Measurements from ENCODE around the gene ARHGAP5.
A peak's percentile ranks its signal among the peaks of the same experiment; 100 is the strongest.

ARHGAP5 gene

DNA sequence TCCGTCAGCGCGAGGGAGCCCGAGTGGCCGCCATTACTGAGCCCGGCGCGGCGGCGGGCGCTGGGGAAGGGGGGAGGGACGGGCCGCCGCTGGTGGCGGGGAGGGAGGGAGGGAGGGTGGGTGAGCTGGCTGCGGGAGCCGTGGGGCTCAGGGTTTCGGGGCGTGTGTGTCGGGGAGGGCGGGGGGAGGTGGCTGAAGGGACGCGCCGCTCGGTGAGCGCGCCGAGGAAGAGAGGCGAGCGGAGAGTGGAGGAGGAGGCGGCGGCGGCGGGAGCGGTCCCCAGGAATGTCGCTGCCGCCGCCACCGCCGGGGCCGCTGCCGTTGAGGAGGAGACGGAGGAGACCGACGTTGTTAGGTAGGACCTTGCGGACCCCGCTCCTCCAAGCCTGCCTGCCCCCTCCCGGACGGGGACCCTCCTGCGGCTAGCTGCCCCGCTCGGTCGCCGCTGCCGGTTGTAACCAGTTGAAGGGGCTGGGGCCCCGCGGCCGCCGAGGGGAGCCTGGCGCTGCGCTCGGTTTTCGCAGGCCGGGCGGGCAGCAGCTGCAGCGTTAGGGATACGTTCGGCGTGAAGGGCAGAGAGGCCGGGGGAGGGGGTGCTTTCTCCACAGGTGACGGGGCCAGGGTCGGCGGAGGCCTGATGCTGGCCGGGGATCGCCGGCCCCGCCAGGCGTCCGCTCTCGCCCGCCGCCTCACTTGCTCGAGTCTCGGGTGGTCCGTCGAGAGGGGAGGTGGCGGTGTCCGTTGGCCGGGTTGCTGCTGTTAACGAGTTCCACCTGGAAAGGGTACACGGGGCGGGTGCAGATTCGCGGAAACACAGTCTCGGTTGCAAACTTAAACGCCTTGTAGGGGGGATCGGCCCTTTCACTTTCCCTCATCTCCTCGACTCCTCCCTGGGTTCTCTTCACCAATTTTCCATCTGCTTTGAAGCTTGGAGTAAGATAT is at the start of gene ARHGAP5:
TSS of gene ARHGAP5 (plus strand) at position 224 of the 942 bp plus-strand sequence. CDS start 13,366 bp downstream, outside the sequence.
- DNase-seq: no peak

DNA sequence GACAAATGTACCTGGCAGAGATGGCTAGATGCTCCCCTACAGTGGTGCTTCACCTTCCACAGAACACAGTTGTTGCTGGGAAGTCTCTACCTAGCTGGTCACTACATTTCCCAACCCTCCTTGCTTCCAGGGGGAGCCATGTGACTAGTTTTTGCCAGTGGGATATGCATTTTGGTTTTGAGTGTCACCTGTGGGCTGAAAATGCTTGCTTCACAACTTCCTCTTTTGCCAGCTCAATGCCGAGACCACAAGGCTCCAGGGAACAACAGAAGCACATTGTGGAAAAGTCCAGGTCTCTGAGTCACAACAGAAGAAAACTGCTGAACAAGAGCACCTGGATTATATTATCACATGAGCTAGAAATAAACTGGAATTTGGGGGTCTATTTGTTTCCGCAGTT is 48.5 kb upstream of the ARHGAP5 start:
- DNase-seq: no peak

DNA sequence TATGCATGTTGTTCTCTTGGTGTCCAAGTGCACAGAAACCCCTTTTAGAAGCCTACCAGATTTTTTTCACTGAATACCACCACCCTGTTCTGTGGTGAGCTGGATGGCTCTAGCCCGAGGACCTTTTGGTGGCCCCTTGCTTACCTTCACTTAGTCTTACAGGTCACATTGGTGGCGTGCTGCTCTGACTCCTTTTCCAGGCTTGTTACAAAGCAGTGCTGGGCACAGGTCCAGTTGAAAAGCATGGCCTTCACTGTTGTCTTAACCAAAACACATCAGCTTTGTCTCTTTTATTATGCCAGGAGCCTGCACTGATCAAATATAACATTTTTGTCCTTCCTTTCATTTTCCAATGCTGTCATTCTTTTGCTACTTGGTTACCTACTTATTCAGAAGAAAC is 43.6 kb upstream of the ARHGAP5 start:
- DNase-seq: no peak

GRCh38 chr14:32038876-32039275 is 38.2 kb upstream of the ARHGAP5 start:
- no peak for DNase-seq

DNA sequence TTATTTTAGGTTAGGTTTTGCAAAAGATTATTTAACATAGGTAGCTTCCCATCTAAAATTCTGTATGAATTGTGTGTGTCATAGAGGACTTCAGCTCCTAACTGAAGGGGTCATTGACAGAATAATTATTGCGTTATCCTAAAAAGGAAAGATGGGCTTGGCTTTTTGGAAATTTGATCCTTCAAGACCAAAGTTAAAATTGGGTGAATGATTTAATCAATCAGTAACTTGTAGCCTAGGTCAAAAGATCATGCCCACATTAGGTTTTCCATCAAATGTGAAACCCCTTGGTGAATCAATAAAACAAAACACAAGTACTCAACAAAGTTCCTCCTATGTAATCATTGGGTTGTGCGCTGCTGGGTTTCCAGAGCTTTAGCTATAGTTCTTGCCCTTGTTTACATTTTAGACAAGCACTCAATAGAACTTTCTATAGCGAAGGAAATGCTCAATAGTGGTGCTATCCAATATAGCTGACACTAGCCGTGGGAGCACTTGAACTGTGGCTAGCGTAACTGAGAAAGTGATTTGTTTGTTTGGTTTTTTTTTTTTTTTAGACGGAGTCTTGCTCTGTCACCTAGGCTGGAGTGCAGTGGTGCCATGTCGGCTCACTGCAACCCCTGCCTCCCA is 37.6 kb upstream of the ARHGAP5 start:
- DNase-seq: no peak

GRCh38 chr14:32043624-32044023 is 33.5 kb upstream of the ARHGAP5 start:
- DNase-seq: no peak

DNA sequence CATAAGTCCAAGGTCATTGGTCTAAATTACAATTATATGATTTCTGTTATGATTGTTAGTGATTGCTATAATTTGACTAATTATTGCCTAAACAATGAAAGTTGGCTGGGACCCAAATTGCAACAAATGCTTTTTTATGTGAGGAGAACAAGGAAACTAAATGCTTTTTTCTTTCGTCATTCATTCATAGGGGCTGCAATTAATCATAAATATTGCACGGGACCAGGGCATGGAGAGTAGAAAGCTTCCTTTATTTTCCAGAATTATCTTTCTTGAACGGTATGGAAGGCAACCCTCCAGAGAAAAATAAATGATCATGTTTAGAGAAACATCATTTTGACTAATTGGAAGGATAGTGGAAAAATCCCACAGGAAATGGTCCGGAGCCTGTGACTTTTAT is 32.6 kb upstream of the ARHGAP5 start:
- no peak for DNase-seq

DNA sequence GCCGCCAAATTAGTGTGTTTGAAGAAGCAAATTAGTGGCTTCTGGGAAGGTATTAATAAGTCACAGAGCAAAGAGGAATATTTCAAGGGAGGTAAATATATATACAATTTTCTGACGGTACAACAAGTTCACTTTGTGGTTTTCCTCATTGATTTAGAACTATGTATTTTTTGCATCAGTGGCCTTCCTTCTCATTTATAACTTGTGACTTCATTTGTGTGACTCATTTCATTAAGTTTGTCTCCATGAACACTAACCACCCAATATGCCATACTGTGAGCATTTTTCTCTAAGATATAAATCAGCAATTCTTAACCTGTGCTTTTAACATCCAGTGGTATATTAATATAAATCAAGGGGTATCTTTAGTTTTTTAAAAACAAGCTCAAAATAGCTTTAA is 29.3 kb upstream of the ARHGAP5 start:
- no peak for DNase-seq

GRCh38 chr14:32049361-32050088 is 27.6 kb upstream of the ARHGAP5 start:
- DNase-seq: no peak

DNA sequence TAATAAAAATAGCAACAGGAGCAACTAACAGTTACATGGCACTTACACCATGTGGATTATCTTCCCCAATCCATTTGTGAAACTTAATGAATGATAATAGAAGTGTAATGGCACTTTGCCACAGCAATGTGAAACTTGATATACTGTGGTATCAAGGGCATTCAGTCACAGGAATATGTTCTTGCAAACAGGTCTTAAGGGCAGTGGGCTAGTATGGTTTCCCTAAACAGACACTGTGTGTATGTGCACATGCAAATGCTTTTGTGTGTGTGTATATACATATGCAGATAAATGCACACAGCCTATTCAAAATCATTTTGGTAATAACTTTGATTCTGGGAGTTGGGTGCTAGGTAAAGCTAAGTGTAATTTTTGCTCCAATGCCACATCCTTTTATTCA is 26.2 kb upstream of the ARHGAP5 start:
- DNase-seq: no peak

- no peak for DNase-seq
These were observed 22.6 kb upstream of the ARHGAP5 start for GRCh38 chr14:32054536-32054935.

DNA sequence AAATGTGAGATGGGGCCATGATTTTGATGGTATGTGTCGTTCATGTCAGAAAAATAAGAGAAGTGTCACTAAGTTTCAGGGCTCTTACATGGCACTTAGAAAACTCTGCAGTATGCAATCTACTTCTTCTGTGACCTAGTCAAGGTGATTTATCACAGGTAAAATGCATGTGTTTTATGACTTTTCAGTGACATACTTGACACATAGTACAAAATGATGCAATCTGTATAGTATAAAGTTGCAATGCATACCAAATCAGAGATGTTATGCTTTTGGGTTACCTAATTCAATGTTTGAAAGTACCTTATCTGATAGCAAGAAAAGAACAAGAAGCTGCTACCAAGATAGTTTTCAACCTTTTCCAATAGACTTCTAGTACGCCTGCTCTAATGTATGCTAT is 21.9 kb upstream of the ARHGAP5 start:
- no peak for DNase-seq

DNA sequence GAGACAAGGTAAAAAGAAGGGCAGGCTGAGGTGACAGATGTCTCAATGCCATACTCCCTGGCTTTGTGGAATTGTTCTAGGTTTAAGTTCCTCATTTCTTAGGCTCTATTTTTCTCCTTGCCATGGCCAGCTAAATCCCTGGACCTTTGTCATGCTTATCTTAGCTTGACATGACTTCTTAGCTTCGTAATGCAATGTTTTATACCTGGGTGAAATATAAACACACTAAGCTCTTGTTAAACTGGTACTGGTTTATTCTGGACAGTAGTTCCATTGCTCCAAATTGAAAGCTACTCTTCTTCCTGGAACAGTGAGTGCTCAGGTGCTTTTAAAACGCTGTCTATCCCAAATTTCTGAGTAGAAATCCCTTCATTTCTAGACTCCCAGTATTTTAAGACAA is 17.4 kb upstream of the ARHGAP5 start:
- no peak for DNase-seq

- DNase-seq: no peak
These were observed 12.2 kb upstream of the ARHGAP5 start for GRCh38 chr14:32064931-32065330.

DNA sequence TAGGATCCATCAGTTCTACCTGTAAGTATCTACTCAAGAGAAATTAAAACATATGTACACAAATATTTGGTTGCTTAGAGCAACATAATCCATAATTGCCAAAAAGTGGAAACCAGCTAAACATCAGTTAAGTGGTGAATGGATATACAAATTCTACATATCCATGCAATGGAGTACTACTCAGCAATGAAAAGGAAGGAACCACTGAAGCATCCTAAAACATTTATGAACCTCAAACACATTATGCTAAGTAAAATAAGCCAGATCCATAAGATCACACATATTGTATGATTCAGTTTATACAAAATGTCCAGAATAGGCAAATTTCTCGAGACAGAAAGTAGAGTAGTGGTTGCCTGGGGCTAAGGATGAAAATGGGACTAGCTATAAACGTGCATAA is 8.4 kb upstream of the ARHGAP5 start:
- DNase-seq: no peak

DNA sequence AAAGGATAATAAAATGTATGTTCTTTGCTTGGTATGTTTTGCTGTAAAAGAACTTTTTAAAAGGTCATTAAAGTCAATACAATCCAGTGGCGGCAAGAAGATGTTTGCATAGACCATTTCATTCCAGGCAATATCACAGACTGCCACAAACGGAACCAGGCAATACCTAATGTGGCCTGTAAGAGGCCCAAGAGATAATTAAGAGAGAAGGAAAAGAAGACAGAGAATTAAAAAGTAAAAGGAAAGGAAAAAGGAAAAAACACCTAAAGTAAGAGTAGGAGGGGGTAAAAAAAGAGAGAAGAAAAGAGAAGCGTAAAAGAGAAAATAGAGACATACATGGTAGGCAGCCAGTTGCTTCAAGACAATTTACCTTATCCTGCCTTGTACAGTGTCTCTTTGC is 6.8 kb upstream of the ARHGAP5 start:
- DNase-seq: no peak

- DNase-seq: no peak
These were observed 4.4 kb upstream of the ARHGAP5 start for GRCh38 chr14:32072676-32073075.

DNA sequence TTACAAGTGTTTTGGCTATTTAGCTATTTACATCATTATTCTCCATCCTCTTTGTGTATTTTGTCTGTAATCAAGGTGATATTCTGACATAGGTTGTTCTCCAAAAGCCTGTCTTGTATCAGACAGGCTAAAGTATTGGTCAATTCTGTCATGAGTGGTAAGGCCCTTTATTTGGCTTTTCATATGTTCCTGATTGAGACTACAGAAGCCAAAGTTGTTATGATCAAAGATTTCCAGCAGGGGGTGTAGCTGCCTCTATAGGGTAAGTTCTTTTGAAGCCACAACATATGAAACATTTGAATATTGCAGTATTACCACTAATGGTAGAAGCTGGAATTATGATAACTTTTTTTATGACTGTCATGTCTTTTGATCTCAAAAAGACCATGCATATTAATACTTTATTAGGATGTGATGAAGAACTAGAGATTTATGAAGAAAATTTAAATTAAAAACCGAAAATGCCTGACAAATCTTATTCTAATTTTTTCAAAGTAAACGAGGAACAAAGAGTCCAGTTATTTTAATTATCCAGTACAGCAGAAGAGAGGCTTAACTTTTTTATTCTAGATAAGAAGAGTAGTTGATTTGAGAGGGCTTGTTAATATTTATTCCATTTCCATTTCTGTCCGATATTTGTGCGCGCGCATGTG is 3.4 kb upstream of the ARHGAP5 start:
- peak; percentile 44 to 86 for DNase-seq

GRCh38 chr14:32074887-32075572 is 2.1 kb upstream of the ARHGAP5 start:
- no peak for DNase-seq

DNA sequence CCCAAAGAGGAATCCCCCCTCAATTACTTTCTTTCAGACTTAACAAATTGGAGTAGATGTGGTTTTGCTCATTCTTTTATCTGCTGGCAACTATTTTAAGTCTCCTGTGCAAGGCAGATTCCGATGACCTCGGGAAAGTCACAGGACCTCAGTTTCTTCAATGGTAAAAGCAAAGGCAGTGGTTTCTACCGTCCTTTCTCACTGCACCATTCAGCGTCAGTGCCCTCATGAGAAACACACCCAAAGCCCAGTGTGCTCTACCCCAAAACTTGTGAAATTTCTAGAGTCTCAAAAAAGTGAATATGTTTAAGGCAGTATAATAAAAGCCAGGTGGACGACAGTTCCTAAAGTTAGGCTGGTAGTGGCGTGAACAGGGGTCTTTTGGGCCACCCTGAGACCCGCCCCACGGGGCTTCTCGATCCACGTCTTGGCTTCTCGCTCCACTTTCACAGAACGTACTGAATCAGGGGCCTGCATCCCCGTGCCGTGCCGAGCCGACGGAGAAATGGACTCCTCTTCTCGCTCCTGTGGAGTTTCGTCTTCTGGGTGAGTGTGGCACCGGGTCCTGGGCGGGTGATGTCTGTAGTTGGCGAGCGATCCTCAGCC is 1.3 kb upstream of the ARHGAP5 start:
- no peak for DNase-seq

DNA sequence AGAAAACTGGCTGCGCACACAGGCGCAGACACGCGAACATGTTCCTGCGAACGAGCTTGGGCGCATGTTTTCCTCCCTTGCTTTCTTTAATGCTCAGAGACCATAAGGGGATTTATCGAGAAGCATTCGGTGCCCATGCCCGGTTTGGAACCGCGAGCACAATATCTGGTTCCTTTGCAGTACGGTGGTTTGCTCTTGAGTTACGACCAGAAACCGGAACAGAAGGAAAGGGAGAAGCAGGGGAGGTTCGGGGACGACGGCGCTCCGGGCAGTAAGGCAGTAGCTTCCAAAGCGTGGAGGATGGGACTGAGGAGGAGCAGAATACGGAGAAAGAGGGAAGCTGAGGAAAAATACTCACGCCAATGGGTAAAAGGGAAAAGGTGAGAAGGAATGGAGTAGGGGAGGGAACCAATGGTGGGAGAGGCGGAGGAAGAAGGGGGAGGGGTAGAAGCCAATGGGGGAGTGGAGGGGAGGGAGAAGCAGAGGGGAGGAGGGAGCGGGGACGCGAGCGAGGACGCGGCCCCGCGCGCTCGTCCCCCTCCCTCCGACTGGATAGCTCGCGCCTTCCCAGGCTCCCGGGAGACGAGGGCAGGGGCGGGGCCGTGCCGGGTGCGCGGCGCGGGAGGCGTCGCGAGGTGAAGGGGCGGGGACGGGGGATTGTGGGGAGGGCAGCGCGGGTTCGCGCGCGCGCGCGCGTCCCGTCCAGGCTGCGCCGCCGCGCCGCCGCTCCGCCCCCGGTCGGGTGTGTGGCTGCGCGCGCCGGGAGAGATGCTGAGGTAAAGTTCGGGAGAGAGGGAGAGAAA is 625 bp upstream of the ARHGAP5 start:
- DNase-seq: peak; percentile 82 to 94
